MM.1S (cell line): ENCODE data around the gene EMP3.

ENCODE experiments used
- CTCF ChIP-seq: fragments of 300-600 bp; sonication (generic); IDR thresholded peaks from 2 replicates; pipeline ENCODE4 v1.5.1; 2016; ENCODE audit warnings: antibody characterized with exemption, low read length, mixed read lengths
- EZH2 ChIP-seq: fragments of 300-600 bp; sonication (generic); optimal IDR thresholded peaks from 2 replicates; pipeline ENCODE3; 2017; ENCODE audit warnings: low read depth, mild to moderate bottlenecking, antibody characterized with exemption, low read length, mixed read lengths

GRCh38 chr19:48378194-48378570 is 52.8 kb downstream of the EMP3 start:
- no peak for TF ChIP-seq CTCF
- no peak for TF ChIP-seq EZH2
